Head of caudate nucleus (tissue), 42 donors: ENCODE results near the gene MAGI2.
"Not testable (repeated sequence)": the region's sequence is repeated elsewhere in the genome, so short reads cannot be mapped to it uniquely, and the experiment has no call there.

ENCODE experiments used
- DNase-seq, 42 donors: peaks; one replicate each; pipeline versions ENCODE4 v3.0.0 to v3.0.0-alpha.2; 2020 to 2021; ENCODE audit warnings: mixed read lengths in 7 of 42
- intact Hi-C: fragments of 100-400 bp; cut with DNase I; formaldehyde crosslinking; loops from one replicate; pipeline ENCODE4 v1.15.0; 2022

Gene MAGI2

DNA sequence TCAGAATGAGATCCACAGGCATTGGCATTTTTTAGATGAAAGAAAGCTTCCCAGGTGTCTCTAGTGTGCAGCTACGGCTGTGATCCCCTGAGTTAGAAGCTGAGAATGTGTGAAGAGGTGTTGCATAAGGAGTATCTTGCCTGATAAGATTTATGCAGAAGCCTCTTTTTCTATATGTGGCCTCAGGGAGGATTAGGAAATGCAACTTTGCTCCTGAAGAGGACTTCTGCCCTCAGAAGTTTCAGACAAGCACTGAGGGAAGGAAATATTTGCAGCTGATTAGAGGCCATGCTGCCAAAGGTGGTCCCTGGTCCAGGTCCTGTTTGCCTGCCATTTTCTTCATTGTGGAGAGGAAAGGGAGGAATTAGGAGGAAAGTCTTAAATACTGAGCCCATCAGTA, 1103.1 kb downstream of the MAGI2 start:
- intact Hi-C loops = no loop called here
- no peak for DNase-seq

DNA sequence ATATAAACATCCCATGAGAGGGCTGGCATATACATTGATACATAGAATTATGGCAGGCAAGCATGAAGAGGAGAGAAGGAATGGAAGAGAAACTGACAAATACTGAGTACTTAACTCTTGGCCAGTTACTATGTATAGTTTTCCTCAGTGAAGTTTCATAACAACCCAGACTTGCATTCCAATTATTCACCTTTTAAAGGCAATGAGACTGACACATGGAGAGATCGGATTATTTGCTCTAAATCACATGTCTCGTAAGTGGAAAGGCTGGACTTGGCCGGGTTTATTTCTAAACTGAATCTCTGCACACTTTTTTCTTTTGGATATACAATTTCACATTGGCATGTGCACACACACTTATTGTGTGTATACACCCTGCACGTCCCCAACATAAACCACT, 1106.6 kb downstream of the MAGI2 start:
- DNase-seq = no peak
- intact Hi-C loops = no loop called here

DNA sequence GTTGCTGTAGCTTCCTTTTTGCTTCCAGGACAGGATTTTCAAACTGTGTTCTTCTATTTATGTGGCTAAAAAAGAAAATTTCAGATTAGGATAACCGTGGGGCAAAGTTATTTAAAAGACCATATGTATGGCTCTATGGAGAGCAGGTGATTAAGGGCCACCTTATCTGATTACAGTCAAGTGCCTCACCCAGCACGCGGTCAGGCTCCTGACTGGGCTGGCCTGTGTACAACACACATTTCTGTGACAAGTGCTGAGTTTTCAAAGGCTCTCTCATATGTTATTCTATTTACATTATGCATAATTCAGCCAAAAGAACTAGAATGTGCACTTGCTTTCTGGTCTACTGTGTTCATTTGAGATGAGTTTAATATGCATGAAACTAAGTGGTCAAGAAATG, 1107.5 kb downstream of the MAGI2 start:
- intact Hi-C loops = no loop called here
- DNase-seq = no peak

DNA sequence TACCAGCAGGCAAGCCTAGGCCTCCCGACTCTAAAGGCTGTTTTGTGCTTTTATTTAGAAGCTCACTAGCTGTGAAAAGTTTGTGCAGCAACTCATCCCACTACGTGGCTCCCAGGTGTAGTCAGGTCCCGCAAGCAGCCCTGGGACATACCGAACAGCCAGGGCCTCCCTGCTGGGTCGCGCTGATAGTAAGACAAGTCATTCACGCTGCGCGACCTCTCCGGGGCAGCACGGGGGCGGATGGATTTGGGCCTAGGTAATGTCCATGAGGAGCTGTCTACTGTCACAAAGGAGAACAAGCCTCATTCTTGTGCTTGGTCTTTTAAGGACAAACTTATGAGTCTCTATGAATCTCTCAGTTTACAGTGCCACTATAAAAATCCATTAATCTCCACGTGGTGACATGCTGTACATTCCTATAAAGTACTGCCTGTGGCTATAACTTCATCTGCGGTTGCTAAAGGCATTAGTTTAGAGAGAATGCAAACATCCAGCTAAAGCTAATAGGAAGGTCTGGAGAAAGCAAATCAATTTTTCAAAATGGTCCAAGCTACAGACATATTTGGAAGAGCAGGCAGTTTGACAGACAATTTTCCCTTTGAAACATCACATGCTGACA, 1108.1 kb downstream of the MAGI2 start:
- intact Hi-C loops = no loop called here
- no peak for DNase-seq

DNA sequence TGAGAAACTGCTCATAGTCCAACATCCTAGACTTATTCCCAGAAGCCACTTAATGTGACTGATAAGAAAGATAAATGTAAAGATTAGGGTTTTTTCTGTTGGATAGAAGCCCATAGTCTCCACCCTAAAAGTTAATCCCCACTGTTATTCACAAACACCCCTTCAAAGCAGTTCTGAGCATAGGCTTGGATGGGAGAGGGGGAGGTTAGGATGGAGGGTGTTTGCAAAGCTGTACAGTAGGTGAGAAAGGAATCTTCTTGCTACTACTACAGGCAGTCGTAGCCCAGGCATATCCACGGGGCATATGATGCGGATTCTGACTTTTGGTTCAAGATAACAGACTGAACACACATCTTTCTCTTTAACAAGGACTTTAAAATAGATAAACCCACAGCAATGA, 1119.0 kb downstream of the MAGI2 start:
- intact Hi-C loops = no loop called here
- no peak for DNase-seq

DNA sequence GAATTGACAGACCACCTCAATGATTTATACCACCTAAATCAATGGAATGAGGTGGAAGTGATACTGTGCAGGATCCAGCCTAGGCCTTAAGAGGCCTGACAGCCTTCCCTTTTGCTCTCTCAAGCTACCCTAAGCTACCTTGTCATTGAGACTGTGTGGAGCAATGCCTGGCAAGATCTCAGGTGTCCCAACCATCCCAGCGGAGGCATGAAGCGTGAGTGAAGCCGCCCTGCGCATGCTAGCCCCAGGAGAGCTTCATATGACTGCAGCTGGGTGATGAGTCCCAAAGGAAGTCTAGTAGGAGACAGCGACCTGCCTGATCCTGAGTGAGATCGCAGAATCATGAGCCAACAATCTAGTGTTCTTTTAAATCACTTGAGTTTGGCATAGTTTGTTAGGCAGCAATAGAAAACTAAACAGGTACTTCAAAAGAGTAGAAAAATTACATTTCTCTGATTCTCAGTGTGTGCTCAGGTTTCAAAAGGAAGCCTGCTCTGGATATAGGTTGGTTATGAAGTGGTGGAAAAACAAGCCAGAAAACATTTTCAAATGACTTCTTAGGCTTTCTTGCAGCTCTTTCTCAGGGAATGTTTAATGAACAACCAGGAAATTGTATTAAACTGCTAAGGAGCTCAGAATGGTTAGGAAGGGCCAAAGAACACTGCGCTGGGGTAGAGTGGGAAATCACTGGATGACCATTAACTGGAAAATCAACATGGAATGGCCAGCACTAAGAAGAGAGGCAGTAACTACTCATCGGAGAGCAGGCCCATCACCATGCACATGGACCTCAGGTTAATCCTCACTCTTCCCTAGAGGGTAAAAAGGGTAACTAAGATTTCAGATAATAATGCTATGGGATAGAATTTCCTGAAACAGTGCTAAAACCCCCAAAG, 1119.7 kb downstream of the MAGI2 start:
- no peak for DNase-seq
- intact Hi-C loops = no loop called here

DNA sequence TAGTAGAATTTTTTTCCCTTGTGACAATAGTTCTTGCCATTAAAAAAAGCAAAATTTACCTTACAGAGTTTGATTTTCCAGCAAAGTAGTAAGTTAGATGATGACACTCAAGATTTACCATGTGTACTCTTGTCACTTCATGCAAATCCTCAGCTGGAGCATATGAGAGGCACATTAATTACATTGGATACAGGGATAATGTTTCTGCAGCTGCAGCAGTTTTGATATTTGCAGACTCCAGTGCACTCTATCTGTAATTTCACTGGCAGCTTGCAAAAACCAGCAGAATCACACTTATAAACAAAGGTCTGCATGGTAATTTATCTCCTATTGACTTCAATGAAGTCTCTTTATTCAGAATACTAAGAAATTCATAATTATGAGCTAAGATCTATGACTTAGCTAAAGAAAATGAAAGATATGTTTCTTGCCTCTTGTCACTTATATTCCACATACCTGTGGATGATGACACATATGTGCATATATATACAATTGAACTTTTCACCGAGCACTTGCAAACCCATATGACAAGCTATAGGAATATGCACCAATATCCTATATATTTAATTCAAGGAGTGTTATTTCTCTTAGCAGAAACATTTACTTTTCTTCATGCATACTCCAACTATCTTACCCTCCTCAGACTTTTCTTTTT, 1124.3 kb downstream of the MAGI2 start:
- intact Hi-C loops = no loop called here
- DNase-seq = no peak

DNA sequence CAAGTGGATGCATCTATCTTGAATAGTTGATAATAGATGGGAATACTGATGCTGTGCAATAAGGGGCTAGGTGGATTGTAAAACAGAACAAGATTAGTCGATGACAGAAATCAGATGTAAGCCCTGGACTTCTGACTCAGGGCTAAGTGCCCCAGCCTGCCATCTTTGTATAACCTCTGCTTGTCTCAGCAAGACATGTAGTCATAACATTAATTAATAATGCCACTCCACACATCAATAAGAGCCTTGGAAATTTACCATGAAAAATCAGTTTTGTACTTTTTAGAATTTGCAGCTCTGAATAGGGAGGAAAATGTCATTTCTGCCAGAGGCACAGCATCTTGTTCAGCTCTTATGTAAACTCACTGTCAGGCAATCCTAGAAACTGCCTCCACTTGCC, 1125.7 kb downstream of the MAGI2 start:
- DNase-seq = peak in 5 of 42 donors; percentile 17 to 47 (median 20)
- intact Hi-C loops = no loop called here

DNA sequence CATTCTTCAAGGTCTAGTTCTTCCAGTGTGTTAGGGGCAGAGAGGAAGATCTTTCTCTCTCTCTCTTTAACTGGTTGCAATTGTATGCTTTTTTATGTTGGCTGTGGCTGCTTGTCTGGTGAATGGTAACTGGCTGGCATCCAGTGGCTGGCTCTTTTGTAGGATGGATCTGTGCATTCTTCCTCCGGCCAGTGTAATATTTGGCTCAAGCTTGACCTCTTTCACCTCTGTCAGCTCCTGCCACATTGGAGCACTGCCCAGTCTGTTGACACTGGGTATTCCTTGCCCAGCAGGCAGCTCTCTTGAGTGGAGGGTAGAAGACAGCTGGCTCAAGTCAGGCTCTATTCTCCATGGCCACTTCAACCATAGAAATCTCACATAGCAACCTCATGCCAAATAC, 1126.6 kb downstream of the MAGI2 start:
- peak in 32 of 42 donors; percentile 4 to 71 (median 32) for DNase-seq
- intact Hi-C loops = no loop called here

DNA sequence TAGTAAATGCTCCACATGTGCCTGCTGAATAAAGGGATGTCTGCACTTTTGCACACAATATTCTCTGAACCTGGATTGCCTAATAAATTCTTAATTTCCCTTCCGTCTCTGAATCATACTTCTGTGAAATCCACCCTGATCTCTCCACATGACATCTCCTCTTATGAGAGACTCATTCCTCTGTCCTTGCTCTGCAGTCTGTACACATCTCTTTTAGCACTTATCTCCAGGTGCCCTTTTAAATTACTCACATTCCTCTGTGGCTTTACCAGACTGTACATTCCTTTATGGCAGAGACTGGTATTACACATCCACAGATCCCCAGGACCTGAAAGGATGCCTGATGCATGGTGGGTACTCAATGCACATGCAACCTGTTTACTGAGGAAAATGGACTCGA, 1127.3 kb downstream of the MAGI2 start:
- intact Hi-C loops = no loop called here
- DNase-seq = no peak

DNA sequence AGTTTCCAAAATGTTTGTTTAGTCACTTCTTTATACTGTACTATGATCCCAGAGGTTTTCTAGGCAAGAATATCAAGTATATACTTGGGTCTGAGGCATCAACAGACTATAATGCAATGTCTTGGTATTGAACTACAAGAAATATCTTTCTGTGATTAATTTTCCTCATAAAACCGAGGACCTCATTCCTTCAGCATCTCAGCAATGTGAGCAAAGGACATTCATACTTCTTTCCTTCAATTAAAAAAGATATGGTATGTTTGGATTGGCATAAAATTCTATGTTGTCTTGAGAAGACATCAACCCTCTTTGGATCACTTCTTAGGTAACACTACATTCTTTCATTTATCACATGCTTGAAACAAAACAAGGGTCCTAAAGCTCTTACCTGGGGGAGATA, 1130.3 kb downstream of the MAGI2 start:
- DNase-seq = no peak
- intact Hi-C loops = no loop called here

DNA sequence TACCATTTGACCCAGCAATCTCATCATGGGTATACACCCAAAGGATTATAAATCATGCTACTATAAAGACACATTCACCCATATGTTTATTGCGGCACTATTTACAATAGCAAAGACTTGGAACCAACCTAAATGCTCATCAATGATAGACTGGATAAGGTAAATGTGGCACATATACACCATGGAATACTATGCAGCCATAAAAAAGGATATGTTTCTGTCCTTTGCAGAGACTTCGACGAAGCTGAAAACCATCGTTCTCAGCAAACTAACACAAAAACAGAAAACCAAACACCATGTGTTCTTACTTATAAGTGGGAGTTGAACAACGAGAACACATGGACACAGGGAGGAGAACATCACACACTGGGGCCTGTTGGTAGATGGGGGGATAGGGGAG, 1131.2 kb downstream of the MAGI2 start:
- DNase-seq, intact Hi-C loops: not testable (repeated sequence)

DNA sequence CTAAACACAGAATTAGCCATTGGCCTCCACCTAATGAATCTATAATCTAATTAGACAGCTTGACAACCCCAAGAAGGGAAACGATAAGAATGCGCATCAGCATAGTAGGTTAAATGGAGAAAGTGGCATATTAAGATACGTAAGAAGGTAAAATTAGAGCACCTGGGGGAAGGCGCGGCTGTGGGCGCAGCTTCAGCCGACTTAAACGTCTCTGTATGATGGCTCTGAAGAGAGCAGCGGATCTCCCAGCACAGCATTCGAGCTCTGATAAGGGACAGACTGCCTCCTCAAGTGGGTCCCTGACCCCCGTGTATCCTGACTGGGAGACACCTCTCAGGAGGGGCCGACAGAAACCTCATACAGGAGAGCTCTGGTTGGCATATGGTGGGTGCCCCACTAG, 1136.1 kb downstream of the MAGI2 start:
- intact Hi-C loops = no loop called here

DNA sequence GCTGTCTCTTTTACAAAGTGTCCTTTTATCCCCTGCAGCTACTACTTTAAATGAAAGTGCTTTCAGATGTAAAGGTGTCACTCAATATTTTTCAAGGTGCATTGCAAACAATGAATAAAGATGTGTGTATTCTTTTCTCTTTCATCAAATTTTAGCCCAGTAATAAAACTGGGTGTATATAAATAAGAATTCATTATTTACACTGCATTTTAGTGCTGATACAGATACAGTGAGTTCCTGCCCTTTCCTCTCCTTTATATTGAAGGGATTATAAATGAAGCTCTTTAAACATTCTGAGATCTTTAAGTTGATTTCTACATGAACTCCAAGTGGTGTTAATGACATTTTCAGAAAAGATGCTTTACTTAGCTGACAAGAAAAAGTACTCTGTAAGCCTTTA, 1137.4 kb downstream of the MAGI2 start:
- no peak for DNase-seq
- intact Hi-C loops = no loop called here

More for the DNA sequence above, 1136.1 kb downstream of the MAGI2 start:
- peak in 25 of 42 donors; percentile 3 to 65 (median 24) for DNase-seq

DNA sequence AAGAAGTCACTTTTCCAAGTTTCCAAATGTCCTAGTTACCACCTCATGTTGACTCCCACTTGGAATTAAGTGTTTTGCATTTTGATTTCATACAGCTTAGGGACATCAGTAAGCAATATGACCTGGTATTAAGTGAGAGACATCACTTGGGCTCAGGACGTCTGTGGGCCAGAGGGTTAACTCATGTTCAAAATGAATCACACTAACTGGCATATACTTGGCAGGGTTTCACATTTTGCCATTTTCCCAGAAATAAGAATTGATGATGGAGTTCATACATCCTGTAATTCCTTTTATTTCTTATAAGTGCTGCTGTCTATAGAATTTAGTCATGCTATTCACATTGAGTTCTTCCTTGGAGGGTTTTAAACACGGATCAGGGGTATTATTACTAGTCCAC, 1138.3 kb downstream of the MAGI2 start:
- no peak for DNase-seq
- intact Hi-C loops = no loop called here

DNA sequence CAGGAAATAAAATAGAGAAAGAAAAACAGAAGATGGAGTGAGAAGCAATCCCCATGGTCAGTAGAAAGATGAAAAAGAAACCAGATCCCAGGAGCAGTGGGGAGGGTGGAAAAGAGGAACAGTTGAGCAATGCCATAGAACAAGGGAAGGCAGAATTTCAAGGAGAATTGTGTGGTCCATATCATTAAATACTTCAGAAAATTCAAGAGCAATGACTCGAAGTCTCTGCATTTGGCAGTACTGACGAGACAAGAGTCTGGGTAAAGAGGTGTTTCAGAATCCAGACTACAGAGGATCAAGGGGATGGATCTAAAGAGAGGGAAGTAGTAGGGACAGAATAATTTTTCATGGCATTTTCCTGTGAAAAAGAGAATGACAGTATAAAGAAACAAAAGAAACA, 1142.3 kb downstream of the MAGI2 start:
- DNase-seq = no peak
- intact Hi-C loops = no loop called here

DNA sequence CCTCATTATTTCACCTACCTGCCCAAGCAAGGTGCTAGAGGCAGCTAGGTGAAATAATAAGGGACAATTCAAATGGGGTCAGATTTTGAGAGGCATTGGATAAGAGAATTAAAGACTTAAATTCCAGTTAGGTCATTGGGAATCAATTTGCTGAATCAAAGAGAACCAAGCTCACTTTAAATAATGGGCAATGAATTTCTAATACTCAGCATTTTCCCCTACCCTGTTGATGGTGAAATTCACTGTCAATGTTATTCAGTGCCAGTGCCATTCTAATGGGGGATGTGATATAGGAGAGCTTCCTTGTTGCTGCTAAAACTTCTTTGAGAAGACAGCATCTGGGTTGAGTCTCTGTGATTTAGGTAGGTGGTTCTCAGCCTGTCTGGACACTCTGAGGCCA, 1145.6 kb downstream of the MAGI2 start:
- DNase-seq = no peak
- intact Hi-C loops = no loop called here

DNA sequence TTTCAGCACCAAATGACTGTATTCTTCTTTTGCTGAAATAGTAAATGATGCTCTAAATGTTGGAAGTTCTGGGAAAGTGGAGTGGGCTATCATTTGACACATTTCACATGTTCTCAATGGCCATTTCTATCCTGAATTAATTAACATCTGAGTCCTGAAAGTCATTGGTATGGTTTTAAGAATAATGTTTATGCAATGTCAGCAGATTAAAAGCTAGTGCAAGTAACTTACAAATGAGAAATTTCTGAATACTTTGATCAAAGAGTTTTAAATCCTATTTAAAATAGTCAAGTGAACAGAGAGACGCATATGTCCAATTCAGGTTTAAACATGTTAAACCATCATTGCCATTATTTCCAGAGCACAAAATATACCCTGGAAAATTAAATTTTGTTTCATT, 1146.8 kb downstream of the MAGI2 start:
- intact Hi-C loops = no loop called here
- DNase-seq = no peak

DNA sequence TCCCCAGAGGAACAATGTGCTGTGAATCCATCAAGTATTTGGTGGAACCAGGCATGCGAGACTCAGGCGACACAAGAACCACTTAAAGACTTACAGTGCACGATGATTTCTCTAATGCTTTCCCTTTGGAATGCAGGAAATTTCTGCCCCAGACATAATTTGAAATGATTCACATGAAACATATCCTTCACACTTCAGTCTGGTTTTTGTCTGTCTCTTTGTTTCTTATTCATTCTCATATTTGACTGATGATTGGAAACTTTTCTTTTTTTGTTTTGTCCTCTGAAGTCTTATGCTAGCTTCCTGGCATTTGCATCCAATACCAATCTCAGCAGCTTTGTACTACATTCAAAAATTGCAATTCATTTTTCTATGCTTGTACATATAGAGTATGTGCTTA, 1152.1 kb downstream of the MAGI2 start:
- DNase-seq = no peak
- intact Hi-C loops = no loop called here

DNA sequence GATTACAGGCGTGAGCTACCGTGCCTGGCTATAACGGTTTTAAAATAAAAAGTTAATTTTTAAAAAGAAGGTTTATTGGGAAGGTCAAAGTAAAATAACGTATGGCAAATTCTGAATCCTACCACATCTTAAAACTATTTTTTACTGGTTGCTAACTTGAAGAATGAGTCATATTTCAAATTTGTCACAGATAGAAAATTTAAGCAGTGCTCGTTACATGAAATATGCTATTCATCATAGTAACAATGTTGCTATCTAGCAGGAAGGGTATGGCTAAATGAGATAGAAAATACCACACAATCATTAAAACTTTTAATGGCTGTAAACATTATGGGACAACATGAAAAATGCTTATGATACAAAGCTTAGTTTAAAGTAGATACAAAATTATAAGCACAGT, 1154.4 kb downstream of the MAGI2 start:
- DNase-seq = no peak
- intact Hi-C loops = no loop called here
